ENCODE data around the gene KCNN1.
"Not testable (repeated sequence)": the region's sequence is repeated elsewhere in the genome, so short reads cannot be mapped to it uniquely, and the experiment has no call there.

KCNN1 gene

DNA sequence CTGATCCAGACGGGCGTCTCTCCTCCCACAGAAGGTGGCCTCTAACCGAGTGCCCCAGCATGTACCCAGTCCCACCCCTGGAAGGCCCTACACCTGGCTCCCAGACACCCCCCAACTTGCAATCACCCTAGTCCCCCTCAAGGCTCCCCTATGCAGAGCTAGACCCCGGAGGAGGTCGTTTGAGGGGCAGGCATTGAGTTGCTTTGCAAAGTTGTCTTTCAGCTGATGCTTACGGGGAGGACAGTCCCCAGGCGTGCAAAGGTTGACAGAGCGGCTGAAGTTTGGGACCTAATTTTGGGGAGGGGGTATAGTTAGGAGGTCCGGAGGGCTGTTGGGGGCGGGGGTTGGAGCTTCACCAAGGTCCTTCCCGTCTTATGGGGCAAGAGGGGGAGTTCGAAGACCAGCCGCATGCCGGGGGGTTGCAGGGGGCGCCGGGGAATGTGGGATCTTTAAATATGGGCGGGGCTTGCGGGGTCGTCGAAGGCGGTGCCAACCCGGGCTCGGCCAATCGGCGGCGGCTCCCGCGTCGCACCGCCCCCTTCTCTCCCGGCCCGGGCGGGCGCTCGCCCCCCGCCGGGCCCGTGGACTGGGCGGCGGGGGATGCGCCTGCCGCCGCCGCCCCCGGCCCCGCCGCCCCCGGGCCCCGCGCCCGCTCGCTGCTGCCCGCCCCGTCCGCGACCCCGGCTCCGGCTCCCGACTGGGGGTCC is at the start of gene KCNN1:
KCNN1 (plus strand) TSS at position 558 of the 707 bp plus-strand sequence. CDS start 6,782 bp downstream, outside the sequence.
- no peak within 1 kb of the TSS for H3K27ac ChIP-seq (ENCODE audit: low read depth in 2 of 2, low read length in 2 of 2)
- H3K4me3 ChIP-seq (ENCODE audit: low read length in 2 of 2) = no peak within 1 kb of the TSS
- no peak within 1 kb of the TSS for H3K9ac ChIP-seq (ENCODE audit: low read depth in 1 of 2, low read length in 2 of 2)
- no peaks in the 10 kb centered on the region for H3K9me3 ChIP-seq (ENCODE audit: control insufficient read depth in 2 of 2, low read length in 2 of 2)
- H3K36me3 ChIP-seq (ENCODE audit: control insufficient read depth in 2 of 2, insufficient read depth in 2 of 2, low read length in 2 of 2) = no peaks in the 10 kb centered on the region
- no peaks in the 10 kb centered on the region for H3K4me1 ChIP-seq (ENCODE audit: control insufficient read depth in 2 of 2, insufficient read depth in 2 of 2, low read length in 2 of 2)
- peaks cover 18 to 19% of the 10 kb centered on the region in 2 donors for H3K27me3 ChIP-seq (ENCODE audit: control insufficient read depth in 2 of 2, insufficient read depth in 2 of 2, low read length in 2 of 2)

DNA sequence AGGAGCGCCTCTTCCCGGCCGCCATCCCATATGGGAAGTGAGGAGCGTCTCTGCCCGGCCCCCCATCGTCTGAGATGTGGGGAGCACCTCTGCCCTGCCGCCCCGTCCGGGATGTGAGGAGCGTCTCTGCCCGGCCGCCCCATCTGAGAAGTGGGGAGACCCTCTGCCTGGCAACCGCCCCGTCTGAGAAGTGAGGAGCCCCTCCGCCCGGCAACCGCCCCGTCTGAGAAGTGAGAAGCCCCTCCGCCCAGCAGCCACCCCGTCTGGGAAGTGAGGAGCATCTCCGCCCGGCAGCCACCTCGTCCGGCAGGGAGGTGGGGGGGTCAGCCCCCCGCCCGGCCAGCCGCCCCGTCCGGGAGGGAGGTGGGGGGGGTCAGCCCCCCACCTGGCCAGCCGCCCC is 48.8 kb upstream of the KCNN1 start:
- not testable (repeated sequence) for H3K36me3 ChIP-seq (ENCODE audit: control insufficient read depth in 2 of 2, insufficient read depth in 2 of 2, low read length in 2 of 2); H3K9me3 ChIP-seq (ENCODE audit: control insufficient read depth in 2 of 2, low read length in 2 of 2); H3K4me1 ChIP-seq (ENCODE audit: control insufficient read depth in 2 of 2, insufficient read depth in 2 of 2, low read length in 2 of 2); H3K27me3 ChIP-seq (ENCODE audit: control insufficient read depth in 2 of 2, insufficient read depth in 2 of 2, low read length in 2 of 2); H3K9ac ChIP-seq (ENCODE audit: low read depth in 1 of 2, low read length in 2 of 2); H3K27ac ChIP-seq (ENCODE audit: low read depth in 2 of 2, low read length in 2 of 2); H3K4me3 ChIP-seq (ENCODE audit: low read length in 2 of 2)

DNA sequence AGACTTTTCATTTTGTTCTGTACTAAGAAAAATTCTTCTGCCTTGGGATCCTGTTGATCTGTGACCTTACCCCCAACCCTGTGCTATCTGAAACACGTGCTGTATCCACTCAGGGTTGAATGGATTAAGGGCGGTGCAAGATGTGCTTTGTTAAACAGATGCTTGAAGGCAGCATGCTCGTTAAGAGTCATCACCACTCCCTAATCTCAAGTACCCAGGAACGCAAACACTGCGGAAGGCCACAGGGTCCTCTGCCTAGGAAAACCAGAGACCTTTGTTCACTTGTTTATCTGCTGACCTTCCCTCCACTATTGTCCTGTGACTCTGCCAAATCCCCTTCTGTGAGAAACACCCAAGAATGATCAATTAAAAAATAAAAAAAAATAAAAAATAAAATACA is 47.8 kb upstream of the KCNN1 start:
- H3K4me3 ChIP-seq (ENCODE audit: low read length in 2 of 2); H3K36me3 ChIP-seq (ENCODE audit: control insufficient read depth in 2 of 2, insufficient read depth in 2 of 2, low read length in 2 of 2); H3K4me1 ChIP-seq (ENCODE audit: control insufficient read depth in 2 of 2, insufficient read depth in 2 of 2, low read length in 2 of 2); H3K27me3 ChIP-seq (ENCODE audit: control insufficient read depth in 2 of 2, insufficient read depth in 2 of 2, low read length in 2 of 2); H3K9ac ChIP-seq (ENCODE audit: low read depth in 1 of 2, low read length in 2 of 2); H3K9me3 ChIP-seq (ENCODE audit: control insufficient read depth in 2 of 2, low read length in 2 of 2); H3K27ac ChIP-seq (ENCODE audit: low read depth in 2 of 2, low read length in 2 of 2): not testable (repeated sequence)

DNA sequence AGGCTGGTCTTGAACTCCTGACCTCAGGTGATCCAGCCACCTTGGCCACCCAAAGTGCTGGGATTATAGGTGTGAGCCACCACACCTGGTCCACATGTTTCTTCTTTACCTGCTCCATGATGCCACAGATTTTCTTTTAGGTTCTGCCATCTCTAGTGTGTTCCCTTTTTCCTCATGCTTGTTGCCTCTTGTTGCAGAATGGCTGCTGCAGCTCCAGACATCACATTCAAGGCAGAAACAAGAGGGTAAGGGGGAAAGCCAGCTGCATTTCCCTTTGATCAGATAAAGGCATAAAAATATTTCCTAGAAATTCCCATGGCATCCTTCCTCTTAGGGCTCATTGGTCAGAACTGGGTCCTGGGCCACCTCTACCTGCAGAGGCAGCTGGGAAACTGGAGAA is 46.4 kb upstream of the KCNN1 start:
- no peaks in the 10 kb centered on the region for H3K9me3 ChIP-seq (ENCODE audit: control insufficient read depth in 2 of 2, low read length in 2 of 2)
- no peak overlapping the region for H3K9ac ChIP-seq (ENCODE audit: low read depth in 1 of 2, low read length in 2 of 2)
- no peaks in the 10 kb centered on the region for H3K27me3 ChIP-seq (ENCODE audit: control insufficient read depth in 2 of 2, insufficient read depth in 2 of 2, low read length in 2 of 2)
- H3K4me1 ChIP-seq (ENCODE audit: control insufficient read depth in 2 of 2, insufficient read depth in 2 of 2, low read length in 2 of 2) = no peaks in the 10 kb centered on the region
- H3K4me3 ChIP-seq (ENCODE audit: low read length in 2 of 2) = no peak overlapping the region
- H3K27ac ChIP-seq (ENCODE audit: low read depth in 2 of 2, low read length in 2 of 2) = no peak overlapping the region
- H3K36me3 ChIP-seq (ENCODE audit: control insufficient read depth in 2 of 2, insufficient read depth in 2 of 2, low read length in 2 of 2) = no peaks in the 10 kb centered on the region

DNA sequence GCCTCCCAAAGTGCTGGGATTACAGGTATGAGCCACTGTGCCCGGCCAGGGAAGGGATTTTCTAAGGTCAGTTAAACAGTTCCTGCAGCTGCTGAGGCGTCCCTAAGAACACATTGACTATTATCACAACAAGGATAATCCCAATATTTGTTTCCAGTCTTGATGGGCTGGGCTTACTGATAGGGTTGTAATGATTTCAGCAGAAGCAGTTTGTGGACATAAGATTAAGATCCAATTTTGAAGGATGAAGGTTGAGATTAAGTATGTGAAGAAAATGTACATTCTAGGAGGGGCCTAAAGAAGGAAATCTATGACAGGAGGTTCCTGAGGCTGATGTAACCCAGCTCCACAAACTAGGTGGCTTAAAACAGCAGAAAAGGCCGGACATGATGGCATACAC is 44.8 kb upstream of the KCNN1 start:
- H3K27ac ChIP-seq (ENCODE audit: low read depth in 2 of 2, low read length in 2 of 2) = no peak overlapping the region
- H3K9ac ChIP-seq (ENCODE audit: low read depth in 1 of 2, low read length in 2 of 2) = no peak overlapping the region
- H3K4me3 ChIP-seq (ENCODE audit: low read length in 2 of 2) = no peak overlapping the region
- H3K9me3 ChIP-seq (ENCODE audit: control insufficient read depth in 2 of 2, low read length in 2 of 2) = no peaks in the 10 kb centered on the region
- H3K36me3 ChIP-seq (ENCODE audit: control insufficient read depth in 2 of 2, insufficient read depth in 2 of 2, low read length in 2 of 2) = no peaks in the 10 kb centered on the region
- no peaks in the 10 kb centered on the region for H3K27me3 ChIP-seq (ENCODE audit: control insufficient read depth in 2 of 2, insufficient read depth in 2 of 2, low read length in 2 of 2)
- H3K4me1 ChIP-seq (ENCODE audit: control insufficient read depth in 2 of 2, insufficient read depth in 2 of 2, low read length in 2 of 2) = no peaks in the 10 kb centered on the region

DNA sequence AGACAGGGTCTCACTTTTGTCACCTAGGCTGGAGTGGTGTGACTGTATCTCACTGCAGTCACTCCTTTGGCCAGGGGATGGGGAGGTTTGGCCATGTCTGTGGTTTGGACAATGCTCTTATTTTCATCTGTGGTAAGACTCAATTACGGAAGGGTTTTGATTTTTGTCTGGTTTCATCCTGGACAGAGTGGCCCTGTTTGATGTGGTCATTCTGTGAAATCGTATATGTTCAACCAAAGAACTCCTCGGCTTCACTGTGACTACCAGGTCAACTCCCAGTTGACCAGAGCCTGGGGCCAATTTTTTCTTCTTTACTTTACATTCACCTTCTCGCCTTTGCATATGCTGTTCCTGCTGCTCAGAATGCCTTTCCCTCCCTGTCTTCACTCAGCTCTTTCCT is 40.9 kb upstream of the KCNN1 start:
- H3K27me3 ChIP-seq (ENCODE audit: control insufficient read depth in 2 of 2, insufficient read depth in 2 of 2, low read length in 2 of 2) = no peaks in the 10 kb centered on the region
- H3K9me3 ChIP-seq (ENCODE audit: control insufficient read depth in 2 of 2, low read length in 2 of 2) = no peaks in the 10 kb centered on the region
- no peak overlapping the region for H3K4me3 ChIP-seq (ENCODE audit: low read length in 2 of 2)
- no peak overlapping the region for H3K27ac ChIP-seq (ENCODE audit: low read depth in 2 of 2, low read length in 2 of 2)
- H3K36me3 ChIP-seq (ENCODE audit: control insufficient read depth in 2 of 2, insufficient read depth in 2 of 2, low read length in 2 of 2) = no peaks in the 10 kb centered on the region
- no peak overlapping the region for H3K9ac ChIP-seq (ENCODE audit: low read depth in 1 of 2, low read length in 2 of 2)
- no peaks in the 10 kb centered on the region for H3K4me1 ChIP-seq (ENCODE audit: control insufficient read depth in 2 of 2, insufficient read depth in 2 of 2, low read length in 2 of 2)

DNA sequence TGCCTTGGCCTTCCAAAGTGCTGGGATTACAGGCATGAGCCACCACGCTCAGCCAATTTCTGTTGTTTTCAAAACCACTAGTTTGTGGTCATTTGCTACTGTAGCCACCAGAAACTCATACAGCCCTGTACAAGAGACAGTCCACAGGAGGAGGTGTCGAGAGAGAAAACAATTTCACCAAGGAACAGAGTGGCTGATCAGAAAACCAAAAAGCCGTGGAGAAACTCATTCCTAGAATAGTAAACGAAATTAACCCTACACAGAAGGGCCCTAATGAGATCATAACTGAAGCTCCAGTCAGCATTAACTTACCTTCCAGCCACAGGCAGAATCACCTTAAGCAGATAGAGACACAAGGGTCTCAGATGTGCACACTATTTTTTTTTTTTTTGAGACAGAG is 37.9 kb upstream of the KCNN1 start:
- H3K9me3 ChIP-seq (ENCODE audit: control insufficient read depth in 2 of 2, low read length in 2 of 2) = no peaks in the 10 kb centered on the region
- H3K4me1 ChIP-seq (ENCODE audit: control insufficient read depth in 2 of 2, insufficient read depth in 2 of 2, low read length in 2 of 2) = peaks cover 10 to 11% of the 10 kb centered on the region in 2 donors
- H3K36me3 ChIP-seq (ENCODE audit: control insufficient read depth in 2 of 2, insufficient read depth in 2 of 2, low read length in 2 of 2) = no peaks in the 10 kb centered on the region
- H3K9ac ChIP-seq (ENCODE audit: low read depth in 1 of 2, low read length in 2 of 2) = no peak overlapping the region
- H3K27ac ChIP-seq (ENCODE audit: low read depth in 2 of 2, low read length in 2 of 2) = no peak overlapping the region
- no peak overlapping the region for H3K4me3 ChIP-seq (ENCODE audit: low read length in 2 of 2)
- H3K27me3 ChIP-seq (ENCODE audit: control insufficient read depth in 2 of 2, insufficient read depth in 2 of 2, low read length in 2 of 2) = peaks cover 0 to 6% of the 10 kb centered on the region in 2 donors

DNA sequence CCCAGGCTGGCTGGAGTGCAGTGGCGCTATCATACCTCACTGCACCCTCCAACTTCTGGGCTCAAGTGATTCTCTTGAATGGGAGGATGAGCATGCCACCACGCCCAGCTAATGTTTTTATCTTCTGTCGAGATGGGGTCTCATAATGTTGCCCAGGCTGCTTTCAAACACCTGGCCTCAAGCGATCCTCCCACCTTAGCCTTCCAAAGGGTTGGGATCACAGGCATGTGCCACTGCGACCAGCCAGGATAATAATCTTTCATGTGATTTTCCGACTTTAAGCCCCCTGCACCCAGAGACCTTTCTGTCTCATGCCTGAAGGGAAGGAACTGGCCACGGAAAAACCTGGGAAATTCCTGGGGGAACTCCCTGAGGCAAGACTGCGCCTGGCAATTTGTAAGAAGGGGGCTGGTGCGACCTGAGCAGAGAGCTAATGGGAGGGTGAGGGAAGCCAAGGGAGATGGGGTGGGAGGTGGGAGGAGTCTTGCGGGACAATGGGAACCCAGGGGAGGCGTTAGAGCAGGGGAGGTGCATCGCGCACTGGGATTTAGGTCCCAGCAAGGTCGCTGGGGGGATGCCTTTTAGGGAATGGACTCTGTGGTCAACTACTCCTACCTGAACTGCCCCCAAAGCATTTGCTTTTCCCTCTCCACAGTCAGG is 35.2 kb upstream of the KCNN1 start:
- Histone ChIP-seq H3K9me3 (ENCODE audit: control insufficient read depth in 2 of 2, low read length in 2 of 2) (no peaks in the 10 kb centered on the region), H3K4me1 (ENCODE audit: control insufficient read depth in 2 of 2, insufficient read depth in 2 of 2, low read length in 2 of 2) (peaks cover 10 to 11% of the 10 kb centered on the region in 2 donors), H3K27ac (ENCODE audit: low read depth in 2 of 2, low read length in 2 of 2) (no peak overlapping the region), H3K4me3 (ENCODE audit: low read length in 2 of 2) (peak overlapping the region; percentile 89 to 91), H3K27me3 (ENCODE audit: control insufficient read depth in 2 of 2, insufficient read depth in 2 of 2, low read length in 2 of 2) (peaks cover 0 to 6% of the 10 kb centered on the region in 2 donors), H3K9ac (ENCODE audit: low read depth in 1 of 2, low read length in 2 of 2) (peak overlapping the region in 1 of 2 donors; percentile 82), H3K36me3 (ENCODE audit: control insufficient read depth in 2 of 2, insufficient read depth in 2 of 2, low read length in 2 of 2) (no peaks in the 10 kb centered on the region)

DNA sequence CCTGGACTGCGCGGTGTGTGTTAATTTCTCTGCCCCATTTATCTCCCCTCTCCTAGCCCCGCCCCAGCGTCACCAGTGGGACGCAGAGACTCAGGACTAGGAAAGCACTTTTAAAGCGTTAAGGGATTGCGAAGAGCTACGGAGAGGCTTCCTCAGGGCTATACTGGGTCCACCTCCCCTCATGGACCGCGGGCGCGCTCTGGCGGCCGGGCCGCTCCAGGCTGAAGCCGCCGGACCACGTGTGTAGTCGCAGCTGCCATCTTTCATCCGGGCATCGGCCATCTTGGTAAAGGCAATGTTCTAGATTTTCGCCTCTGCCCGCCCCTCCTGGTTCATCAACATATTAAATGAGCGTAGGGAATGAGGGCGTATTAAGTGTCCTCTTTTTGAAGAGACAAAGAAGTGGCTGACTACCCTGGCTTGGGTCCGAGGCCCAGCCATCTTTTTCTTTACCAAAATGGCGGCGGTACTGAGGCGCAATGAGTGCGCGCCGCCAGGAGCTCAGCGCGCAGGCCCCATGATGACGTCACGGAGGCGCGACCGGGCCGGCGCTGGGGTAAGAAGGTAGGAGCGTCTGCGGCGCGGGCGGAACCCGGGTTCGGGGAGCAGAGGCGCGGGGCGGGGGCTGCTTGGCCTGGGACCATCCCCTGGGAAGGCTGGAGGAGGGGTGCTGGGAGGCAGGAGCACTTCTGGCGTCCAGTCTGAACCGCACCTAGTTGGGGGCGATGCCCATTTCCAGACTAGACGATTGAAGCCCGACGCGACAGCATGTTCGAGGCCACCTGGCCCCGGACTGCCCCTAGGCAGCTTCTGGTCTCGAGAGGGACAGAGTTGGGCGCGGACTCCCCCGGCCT is 34.2 kb upstream of the KCNN1 start, which contains the start of gene CCDC124:
CCDC124 (plus strand) TSS at position 531 of the 854 bp plus-strand sequence. CDS start 3,406 bp downstream, outside the sequence.
- H3K27ac ChIP-seq (ENCODE audit: low read depth in 2 of 2, low read length in 2 of 2) = peak within 1 kb of the TSS; percentile 80 to 84
- H3K9me3 ChIP-seq (ENCODE audit: control insufficient read depth in 2 of 2, low read length in 2 of 2) = no peaks in the 10 kb centered on the region
- H3K27me3 ChIP-seq (ENCODE audit: control insufficient read depth in 2 of 2, insufficient read depth in 2 of 2, low read length in 2 of 2) = peaks cover 0 to 6% of the 10 kb centered on the region in 2 donors
- peak within 1 kb of the TSS; percentile 82 to 85 for H3K9ac ChIP-seq (ENCODE audit: low read depth in 1 of 2, low read length in 2 of 2)
- H3K36me3 ChIP-seq (ENCODE audit: control insufficient read depth in 2 of 2, insufficient read depth in 2 of 2, low read length in 2 of 2) = peaks cover 0 to 3% of the 10 kb centered on the region in 2 donors
- peaks cover 10 to 11% of the 10 kb centered on the region in 2 donors for H3K4me1 ChIP-seq (ENCODE audit: control insufficient read depth in 2 of 2, insufficient read depth in 2 of 2, low read length in 2 of 2)
- H3K4me3 ChIP-seq (ENCODE audit: low read length in 2 of 2) = peak within 1 kb of the TSS; percentile 89 to 91
